OCI-LY3 (cell line): ENCODE measurements around the gene SETSIP.

ENCODE experiments used
- CTCF ChIP-seq: fragments of 200-600, 300-600 bp; sonication (generic); IDR thresholded peaks from 2 replicates; pipeline ENCODE4 v1.5.1; 2014; ENCODE audit warnings: antibody characterized with exemption, low read length, low read depth
- EZH2phosphoT487 ChIP-seq: fragments of 200-600 bp; shearing (Covaris generic); IDR thresholded peaks from 2 replicates; pipeline ENCODE4 v1.6.1; 2018; ENCODE audit warnings: antibody characterized with exemption, mixed run types, low read depth

DNA sequence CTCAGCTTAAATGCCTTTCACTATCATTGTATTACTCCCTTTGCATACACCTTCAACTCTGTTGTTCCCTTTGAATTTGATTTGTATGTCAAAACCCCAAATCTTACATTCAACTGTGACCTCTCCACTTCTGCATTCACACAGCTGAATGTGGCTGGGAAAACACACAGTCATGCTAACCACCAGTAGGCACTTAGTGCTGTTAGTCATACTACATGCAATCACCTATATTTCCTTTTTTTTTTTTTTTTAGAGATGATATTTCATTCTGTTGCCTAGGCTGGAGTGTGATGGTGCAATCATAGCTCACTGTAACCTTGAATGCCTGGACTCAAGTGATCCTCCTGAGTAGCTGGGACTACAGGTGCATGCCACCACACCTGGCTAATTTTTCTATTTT is 21.1 kb upstream of the SETSIP start:
- TF ChIP-seq CTCF (no peak), EZH2phosphoT487 (no peak)
